ENCODE results near the gene HK3.

HK3 gene

DNA sequence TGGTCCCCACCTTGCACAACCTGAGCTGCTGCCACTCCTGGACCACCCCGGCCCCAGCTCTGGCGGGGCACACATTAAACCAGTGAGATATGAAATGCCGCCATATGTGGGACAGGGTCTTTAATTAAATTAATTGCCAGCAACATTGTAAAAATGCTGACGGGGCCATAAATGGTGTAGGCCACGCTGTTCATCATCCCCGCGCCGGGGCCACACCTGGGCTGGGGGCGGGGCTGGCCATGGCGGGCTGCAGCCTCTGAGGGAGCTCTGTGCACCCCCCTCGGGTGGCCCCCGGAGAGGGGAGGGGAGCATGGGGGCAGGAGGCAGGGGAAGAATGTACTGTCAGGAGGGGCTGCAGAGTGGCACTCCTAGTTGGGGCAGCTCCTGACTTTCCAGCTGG lies 47.8 kb downstream of the HK3 start:
- DNase-seq (ENCODE audit: low read depth in 2 of 3, low spot score in 2 of 3): no peak

DNA sequence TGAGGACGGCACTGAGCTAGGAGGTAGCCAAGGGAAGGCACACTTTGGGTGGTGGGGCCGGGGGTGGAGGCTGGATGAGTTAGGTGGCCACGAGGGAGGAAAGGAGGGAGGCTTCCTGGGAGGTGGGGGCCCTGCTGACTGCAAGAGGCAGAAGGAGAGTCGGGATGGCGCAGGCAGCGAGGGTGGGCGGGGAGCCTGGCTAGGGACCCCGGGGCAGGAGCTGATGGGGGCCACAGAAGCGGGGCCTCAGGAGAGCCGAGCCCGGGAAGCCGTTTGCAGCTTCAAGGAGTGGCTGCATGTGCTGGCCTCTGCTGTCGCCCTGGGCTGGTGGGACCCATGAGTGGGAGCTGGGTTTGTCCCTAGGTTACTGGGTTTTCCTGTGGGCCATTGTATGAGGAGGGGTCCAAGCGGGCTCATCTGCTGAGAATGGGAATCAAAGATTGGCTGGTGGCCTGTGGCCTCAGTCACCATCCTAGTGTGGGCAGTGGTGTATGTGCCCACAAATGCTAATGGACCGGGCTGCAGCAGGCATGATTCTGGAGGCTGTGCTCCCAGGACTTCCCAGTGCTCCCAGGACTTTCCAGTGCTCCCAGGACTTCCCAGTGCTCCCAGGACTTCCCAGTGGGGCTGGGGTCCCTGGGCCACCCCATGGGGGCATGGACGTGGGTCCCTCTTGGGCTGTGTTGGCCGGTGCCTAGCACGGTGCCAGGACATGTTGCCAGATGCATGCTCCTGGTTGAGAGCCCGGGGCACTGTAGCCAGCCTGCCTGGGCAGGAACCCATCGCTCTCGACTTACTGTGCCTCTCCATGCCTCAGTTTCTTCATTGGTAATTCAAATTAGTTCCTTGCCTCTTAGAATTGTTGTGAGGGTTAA lies 48.5 kb downstream of the HK3 start:
- no peak for DNase-seq (ENCODE audit: low read depth in 2 of 3, low spot score in 2 of 3)

DNA sequence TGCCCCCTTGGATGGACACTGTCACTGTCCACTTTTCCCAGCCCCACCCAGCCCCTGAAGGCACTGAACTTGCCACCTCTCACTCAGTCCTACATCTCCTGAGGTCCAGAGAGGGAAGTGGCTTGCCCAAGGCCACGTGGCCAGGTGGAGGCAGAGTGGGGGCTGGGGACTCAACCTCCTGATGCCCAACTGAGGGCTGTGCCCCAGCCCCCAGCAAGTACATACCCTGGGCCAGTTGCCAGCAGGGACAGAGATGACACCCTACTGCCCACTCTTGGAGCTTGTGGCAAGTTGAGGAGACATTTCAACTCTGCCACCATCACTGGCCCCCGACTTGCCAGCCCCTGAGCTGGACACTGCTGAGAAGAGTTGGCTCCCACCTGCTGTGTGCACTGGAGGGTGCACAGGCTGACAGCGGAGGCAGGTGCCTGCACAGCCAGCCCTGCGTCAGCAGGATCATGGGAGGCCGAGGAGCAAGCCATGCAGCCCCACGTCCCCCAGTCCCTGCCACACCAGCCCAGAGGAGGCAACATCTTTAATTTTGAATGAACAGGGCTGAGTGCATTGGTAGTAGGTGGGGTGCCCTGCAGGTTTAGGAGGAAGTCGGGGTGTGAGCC lies 49.4 kb downstream of the HK3 start:
- DNase-seq (ENCODE audit: low read depth in 2 of 3, low spot score in 2 of 3): no peak

DNA sequence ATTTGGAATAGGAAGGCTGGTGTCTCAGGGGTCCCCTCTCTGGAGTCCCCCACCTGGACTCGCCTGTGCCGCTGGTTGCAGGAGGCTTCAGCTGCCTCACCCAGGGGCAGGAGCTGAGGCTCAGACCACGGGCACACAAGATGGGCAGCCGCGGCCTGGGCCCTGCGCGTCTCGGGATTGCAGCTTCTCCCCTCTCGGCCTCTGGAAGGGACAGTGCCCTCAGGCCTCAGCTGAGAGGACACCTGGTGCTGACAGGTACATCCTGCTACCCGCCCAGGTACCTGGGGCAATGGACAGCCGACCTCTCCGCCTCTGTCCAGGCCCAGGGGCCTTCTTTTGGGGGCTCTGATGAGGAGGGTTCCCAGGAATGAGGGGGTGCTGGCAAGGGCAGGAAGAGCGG lies 50.5 kb downstream of the HK3 start:
- DNase-seq (ENCODE audit: low read depth in 2 of 3, low spot score in 2 of 3): no peak

DNA sequence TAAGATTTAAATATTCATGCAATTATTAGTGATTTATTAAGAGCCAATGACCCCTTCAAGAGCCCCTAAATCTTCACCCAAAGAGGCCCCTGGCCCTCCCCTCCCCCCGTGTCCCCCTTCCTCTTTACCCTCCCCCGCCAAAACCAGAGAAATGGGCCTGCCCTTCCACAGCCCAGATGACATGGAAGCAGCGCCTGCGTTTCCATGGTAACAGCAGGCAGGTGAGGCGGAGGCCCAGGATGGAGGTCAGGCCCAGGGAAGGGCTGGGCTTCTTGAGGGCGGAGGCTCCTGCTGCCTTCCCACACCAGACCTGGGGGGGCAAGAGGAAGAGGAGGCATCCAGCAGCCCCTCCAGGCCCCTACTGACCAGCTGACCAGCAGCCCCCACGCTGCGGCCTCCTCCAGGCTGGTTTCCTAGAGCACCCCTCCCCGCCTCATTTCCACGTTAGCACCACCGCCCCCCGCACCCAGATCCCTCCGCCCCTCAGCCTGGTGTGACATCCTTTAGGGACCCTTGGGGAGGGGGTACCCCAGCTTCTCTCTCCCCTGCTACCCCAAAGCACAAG lies 51.3 kb downstream of the HK3 start:
- no peak for DNase-seq (ENCODE audit: low read depth in 2 of 3, low spot score in 2 of 3)

DNA sequence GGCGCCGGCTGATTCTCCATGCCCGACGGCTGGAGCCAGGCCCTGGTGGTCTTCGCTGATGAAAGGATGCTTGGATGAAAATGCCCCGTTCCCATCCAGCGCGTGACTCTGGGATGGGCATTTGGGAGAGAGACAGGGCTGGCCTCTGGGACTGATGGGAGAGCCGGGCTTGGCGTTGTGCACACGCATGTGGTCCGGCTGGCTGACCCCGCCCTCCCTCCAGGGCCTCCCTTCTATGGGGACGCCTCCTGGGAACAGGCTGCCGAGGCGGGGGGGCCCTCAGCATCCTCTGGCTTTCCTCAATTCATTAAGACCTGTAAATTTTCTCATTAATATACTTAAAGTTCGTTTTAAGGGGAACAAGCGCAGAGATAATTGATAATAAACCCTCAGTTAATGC lies 52.0 kb downstream of the HK3 start:
- DNase-seq (ENCODE audit: low read depth in 2 of 3, low spot score in 2 of 3): no peak

DNA sequence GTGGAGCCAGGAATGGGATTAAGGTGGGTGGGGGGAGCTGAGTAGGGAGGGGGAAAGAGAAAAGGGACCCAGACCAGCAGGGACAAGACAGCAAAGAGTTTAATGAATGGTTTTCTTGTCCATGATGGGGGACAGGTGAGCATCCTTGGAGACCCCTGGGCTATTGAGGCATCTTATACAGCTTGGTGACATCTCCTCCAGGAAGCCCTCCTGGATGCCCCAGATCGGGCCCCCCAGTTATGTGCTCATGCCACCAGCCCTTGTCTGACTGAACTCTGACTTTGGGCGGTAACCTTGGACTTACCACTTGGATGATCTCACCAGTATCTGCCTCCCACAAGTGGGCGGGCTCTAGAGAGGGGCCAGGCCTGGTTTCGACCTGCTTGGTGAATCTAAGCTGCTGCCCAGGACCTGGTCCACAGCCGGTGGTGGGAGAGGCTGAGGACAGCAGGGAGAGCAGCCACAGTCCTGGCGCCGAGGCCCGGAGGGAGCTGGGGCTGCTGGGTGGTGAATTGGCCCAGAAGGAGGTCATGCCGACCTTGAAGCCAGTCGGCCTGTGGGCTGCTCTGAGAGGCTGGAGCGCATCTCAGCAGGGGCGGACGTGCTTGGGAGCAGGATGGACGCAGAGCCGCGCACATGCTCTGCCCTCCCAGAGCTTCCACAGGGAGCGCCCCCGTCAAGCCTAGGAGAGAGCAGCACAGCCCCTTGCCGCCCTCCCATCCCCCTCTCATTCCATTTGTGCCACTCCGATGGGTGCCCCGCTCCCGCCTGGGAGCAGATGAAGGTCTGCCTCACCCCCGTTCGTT lies 52.6 kb downstream of the HK3 start:
- DNase-seq (ENCODE audit: low read depth in 2 of 3, low spot score in 2 of 3): no peak

DNA sequence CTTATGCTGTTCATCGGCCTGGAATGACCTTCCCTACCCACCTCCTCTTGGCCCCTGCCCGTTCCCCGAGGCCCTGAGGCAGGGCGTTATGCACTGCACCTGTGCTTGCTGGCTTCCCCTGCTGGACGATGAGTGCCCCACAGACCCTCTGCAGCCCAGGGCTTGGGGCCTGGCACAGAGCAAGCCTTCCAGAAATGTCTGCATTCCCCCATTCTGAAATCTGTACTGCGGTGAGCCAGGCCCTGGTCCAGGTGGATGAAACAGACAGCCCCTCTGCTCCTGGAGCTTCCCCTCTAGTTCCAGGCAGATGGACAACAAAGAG lies 53.8 kb downstream of the HK3 start:
- DNase-seq (ENCODE audit: low read depth in 2 of 3, low spot score in 2 of 3): no peak

DNA sequence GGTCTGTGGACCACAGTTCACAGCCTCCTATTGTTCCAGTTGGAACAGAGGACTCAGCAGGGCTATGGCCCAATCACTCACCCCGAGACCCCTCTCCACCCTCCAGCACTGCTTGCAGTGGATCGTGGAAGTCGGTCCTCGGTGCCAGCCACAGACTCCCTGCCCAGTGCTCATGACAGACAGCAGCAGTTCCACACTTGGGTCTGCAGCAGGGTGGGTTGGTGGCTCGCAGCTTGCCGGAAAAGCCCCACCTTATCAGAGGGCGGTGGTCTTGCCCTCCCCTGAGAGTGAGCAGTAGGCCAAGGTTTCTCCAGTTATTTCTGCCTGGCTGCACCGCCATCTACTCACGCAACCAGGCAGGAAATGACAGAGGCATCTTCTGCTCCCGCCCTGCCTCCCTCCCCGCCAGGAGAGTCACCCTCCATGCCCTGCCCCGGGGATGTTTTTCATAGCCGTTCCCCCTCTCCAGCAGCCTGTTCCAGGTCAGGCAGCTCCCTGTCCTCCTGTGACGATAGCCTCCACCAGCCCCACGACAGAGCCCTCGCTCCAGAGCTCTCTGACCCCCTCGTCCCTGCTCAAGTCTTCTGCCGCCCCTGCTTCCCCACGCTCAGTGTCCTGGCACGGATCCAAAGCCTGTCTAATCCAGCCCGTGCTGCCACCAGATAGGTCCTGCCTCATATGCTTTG lies 54.3 kb downstream of the HK3 start:
- DNase-seq (ENCODE audit: low read depth in 2 of 3, low spot score in 2 of 3): no peak

DNA sequence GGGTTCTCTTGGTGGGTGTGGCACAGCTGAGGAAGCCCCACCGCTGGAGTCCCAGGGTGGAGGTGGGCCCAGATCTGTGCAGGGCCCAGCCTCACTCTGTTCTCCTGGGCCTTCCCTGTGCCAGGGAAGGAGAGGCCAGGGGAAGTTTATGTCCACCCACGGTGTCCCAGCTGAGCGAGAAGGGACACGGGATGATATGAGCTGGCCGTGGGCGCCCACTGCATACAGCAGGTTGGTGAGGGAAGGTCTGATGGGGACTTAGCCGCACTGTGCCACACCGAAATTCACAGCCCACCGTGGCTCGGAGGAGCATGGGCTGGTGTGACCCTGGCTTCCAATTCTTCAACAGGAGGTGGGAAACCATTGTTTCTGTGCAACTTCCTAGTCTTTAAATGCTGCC lies 54.9 kb downstream of the HK3 start:
- no peak for DNase-seq (ENCODE audit: low read depth in 2 of 3, low spot score in 2 of 3)

DNA sequence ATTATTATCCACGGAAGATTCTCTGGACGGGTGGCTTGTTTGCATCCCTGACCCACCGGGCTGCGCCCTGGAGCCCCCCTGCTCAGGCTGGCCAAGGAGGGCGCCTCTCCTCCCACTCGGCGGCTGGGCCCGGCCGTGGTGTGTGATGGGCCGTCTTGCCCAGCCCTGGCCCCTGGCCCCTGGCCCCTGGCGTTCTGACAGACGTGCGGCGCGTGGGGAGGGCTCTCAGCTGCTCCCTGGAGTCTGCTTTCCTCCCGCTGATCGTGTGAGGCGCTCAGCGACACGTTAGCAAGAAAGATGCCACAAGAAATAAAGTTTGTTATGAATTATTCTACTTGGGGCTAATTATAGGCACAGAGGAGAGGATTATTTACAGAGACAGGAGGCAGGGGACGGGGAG lies 55.5 kb downstream of the HK3 start:
- DNase-seq (ENCODE audit: low read depth in 2 of 3, low spot score in 2 of 3): no peak

DNA sequence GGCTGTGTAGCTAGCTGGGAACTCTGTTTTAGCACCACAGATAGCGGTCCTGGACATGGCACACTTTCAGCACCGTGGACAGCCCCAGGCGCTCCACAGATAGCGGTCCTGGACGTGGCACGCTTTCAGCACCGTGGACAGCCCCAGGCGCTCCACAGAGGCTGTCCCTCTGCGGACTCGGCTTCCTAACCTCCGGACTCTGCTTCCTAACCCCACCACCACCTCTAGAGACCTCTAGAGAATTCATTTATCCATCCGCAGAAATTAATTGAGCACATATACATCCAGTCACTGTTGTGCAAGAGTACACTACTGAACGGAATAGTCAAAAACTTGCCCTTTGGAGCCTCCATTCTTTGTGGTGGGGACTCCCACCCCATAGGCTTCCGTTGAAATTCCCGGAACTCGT lies 61.4 kb downstream of the HK3 start:
- peak; percentile 27 to 43 (median 38) for DNase-seq (ENCODE audit: low read depth in 2 of 3, low spot score in 2 of 3)

DNA sequence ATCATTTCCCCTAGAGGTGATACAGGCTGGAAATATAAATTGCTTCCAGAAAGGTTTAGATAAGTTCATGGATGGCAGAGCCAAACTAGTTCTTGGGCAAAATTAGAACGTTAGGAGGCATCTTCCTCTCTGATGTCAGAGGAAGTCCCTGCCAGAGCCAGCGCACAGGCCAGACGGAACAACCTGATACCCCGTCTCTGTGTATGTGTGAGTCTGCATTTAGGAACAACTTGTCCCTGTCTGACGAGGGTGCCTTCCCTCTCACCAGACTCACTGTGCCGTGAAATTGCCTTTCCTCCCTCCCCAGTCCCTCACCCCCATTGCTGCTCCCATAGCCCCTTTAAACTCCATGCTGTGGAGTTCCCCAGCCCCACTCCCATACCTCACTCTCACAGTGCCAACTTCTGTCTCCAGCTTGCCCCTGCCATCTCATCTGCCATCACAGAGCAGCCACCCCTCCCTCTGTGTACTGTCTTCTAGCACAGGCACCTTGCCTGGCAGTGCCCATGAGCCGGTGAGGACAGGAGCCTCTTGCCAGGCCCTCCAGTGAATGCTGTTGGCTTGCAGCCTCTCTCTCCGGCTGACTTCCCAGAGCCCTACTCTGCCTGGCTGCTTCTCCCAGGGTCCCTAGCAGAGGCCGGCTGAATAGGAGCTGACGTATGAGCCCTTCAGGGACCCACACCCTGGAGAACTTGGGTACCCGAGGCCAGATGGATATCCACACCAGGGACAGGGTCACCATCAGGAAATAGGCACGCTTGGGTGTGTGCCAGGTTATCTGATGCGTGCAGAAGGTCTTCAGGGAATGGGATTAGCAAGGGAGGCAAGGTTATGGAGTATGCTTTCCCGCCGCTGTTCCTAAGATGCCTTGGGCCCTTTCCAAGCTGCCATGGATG lies 62.1 kb downstream of the HK3 start:
- DNase-seq (ENCODE audit: low read depth in 2 of 3, low spot score in 2 of 3): no peak

DNA sequence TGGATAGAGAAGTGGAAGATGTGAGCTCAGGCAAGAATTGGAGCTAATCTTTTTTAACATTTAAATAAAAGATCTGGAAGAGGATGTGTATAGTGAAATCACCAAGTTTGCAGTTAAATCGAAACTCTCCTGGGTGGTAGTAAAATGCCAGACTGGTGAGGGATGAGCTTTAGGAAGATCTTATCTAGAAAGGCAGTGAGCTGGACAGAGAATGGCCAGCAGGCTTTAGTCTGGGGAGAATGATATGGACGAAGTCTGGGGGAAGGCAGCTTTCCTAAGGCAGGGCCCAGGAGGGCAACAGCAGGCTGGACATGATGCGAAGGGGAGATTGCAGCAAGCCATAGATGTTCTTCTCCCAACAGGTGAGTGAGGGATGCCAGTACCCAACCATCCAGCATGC lies 63.2 kb downstream of the HK3 start:
- DNase-seq (ENCODE audit: low read depth in 2 of 3, low spot score in 2 of 3): no peak

DNA sequence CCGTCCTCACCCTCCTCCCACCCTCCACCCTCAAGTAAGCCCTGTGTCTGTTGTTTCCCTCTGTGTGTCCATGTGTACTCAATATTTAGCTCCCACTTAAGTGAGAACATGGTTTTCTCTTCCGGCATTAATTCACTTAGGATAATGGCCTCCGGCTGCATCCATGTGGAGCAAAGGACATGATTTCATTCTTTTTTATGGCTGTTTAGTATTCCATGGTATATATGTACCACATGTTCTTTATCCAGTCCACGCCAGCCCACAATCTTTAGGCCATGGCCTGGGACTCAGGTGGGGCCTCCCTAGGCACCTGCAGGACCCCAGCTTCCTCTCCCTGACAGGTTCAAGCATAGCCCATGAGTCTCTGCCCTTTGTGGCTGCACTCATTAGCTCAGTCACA lies 65.9 kb downstream of the HK3 start:
- no peak for DNase-seq (ENCODE audit: low read depth in 2 of 3, low spot score in 2 of 3)

DNA sequence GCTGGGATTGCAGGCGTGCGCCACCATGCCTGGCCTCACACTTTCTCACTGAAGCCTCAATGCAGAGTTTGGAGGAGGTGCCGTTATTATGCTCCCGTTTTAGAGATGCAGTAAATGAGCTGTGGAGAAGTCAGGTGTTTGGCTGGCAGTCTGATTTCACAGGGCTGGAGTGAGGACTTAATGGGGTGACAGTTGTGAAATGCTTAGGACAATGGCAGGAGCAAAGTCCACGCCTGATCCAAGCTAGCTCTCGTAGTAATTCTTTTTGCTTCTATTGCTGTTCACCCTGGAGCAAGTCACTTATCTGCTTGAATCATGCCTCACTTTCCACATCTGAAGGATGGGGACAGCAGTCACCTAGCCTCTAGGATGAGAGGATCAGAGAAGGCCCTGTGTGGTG lies 67.0 kb downstream of the HK3 start:
- DNase-seq (ENCODE audit: low read depth in 2 of 3, low spot score in 2 of 3): no peak

DNA sequence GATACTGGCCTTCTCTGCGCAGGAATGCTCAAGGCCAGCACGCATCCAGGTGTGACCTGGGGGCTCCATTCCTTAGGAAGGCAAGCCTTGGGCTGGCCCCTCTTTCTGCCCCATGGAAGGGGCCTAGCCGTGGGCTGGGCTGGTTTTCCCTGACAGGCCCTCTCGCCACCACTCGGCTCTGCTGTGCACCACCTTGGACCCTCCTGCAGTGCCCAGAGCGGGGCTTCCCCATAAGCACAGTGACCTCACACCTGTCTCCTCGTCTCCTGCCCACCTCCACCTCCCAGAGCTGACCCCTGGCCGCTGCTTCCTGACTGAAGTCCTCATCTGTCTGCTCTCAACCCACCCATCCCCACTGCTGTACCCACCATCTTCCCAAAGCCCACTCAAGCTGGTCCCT lies 67.7 kb downstream of the HK3 start:
- no peak for DNase-seq (ENCODE audit: low read depth in 2 of 3, low spot score in 2 of 3)

DNA sequence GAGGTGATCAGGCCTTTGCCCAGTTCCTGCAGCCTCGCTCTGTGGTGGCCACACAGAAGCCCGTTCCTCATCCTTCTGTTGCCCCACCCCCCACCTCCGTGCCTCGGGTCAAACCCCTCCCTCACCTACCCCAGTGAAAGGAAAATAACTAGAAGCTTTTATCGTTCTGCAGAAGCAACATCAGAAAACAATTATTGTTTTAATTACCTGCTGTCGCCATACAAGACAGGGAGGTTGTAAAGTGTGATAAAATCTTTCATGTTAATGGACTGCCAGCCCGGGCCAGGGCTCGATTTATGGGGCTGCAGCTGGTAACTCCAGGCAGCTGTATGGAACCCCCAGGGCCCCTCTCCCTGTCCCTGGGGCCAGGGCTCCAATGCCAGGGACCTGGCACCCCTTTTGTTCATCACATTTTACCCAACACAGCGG lies 68.1 kb downstream of the HK3 start:
- no peak for DNase-seq (ENCODE audit: low read depth in 2 of 3, low spot score in 2 of 3)

Measured in activated CD8-positive, alpha-beta memory T cell treated with anti-CD3 and anti-CD28 coated beads for 48 hours (primary cell).